ENCODE results near the gene TRIM4.
"Not testable (repeated sequence)": the region's sequence is repeated elsewhere in the genome, so short reads cannot be mapped to it uniquely, and the experiment has no call there.

TRIM4 gene

GRCh38 chr7:99955247-99955646 is 35.9 kb upstream of the TRIM4 start:
- TF ChIP-seq RARB (CRISPR knock-in tag; IDR thresholded peaks at IDR 0.05) (no peak), SNAI2 (CRISPR knock-in tag; IDR thresholded peaks at IDR 0.05) (no peak), ZFP30 (CRISPR knock-in tag; IDR thresholded peaks at IDR 0.05) (no peak), BACH2 (CRISPR knock-in tag; IDR thresholded peaks at IDR 0.05; ENCODE audit: borderline replicate concordance) (no peak)
- no peak for ATAC-seq

- ATAC-seq = not testable (repeated sequence)
Observed at GRCh38 chr7:99954643-99955042, 35.3 kb upstream of the TRIM4 start.

GRCh38 chr7:99953649-99954048 is 34.3 kb upstream of the TRIM4 start:
- ATAC-seq = no peak
- no peak for TF ChIP-seq CSRNP3 (CRISPR knock-in tag; IDR thresholded peaks at IDR 0.05)

GRCh38 chr7:99952649-99953048 is 33.3 kb upstream of the TRIM4 start:
- not testable (repeated sequence) for ATAC-seq

- ATAC-seq = not testable (repeated sequence)
Observed at GRCh38 chr7:99950819-99951218, 31.5 kb upstream of the TRIM4 start.

- ATAC-seq = peak; percentile 60; the same call in 2 of the 3 replicates
Observed at GRCh38 chr7:99949645-99950228, 30.4 kb upstream of the TRIM4 start.

More at GRCh38 chr7:99949645-99950228, 30.4 kb upstream of the TRIM4 start:
- no peak for TF ChIP-seq ZNF8 (CRISPR knock-in tag; IDR thresholded peaks at IDR 0.05)
- TF ChIP-seq CSDC2 (CRISPR knock-in tag; IDR thresholded peaks at IDR 0.05) = no peak
- TF ChIP-seq BACH2 (CRISPR knock-in tag; IDR thresholded peaks at IDR 0.05; ENCODE audit: borderline replicate concordance) = no peak
- TF ChIP-seq CREB5 (CRISPR knock-in tag; IDR thresholded peaks at IDR 0.05; ENCODE audit: low read depth) = no peak
- TF ChIP-seq RARB (CRISPR knock-in tag; IDR thresholded peaks at IDR 0.05) = no peak
- no peak for TF ChIP-seq PPARA (CRISPR knock-in tag; IDR thresholded peaks at IDR 0.05; ENCODE audit: borderline replicate concordance)
- TF ChIP-seq ESRRG (CRISPR knock-in tag; IDR thresholded peaks at IDR 0.05) = no peak
- TF ChIP-seq ZC3H10 (CRISPR knock-in tag; IDR thresholded peaks at IDR 0.05) = no peak
- TF ChIP-seq ISL1 (CRISPR knock-in tag; IDR thresholded peaks at IDR 0.05) = no peak
- TF ChIP-seq ZFP30 (CRISPR knock-in tag; IDR thresholded peaks at IDR 0.05) = no peak
- TF ChIP-seq TCF4 (CRISPR knock-in tag; IDR thresholded peaks at IDR 0.05; ENCODE audit: borderline replicate concordance) = no peak
- no peak for TF ChIP-seq POU6F1 (CRISPR knock-in tag; IDR thresholded peaks at IDR 0.05; ENCODE audit: borderline replicate concordance, low read depth)
- TF ChIP-seq TSHZ2 (CRISPR knock-in tag; IDR thresholded peaks at IDR 0.05) = no peak
- no peak for TF ChIP-seq GLIS3 (CRISPR knock-in tag; IDR thresholded peaks at IDR 0.05)
- no peak for TF ChIP-seq ARNTL (CRISPR knock-in tag; IDR thresholded peaks at IDR 0.05; ENCODE audit: borderline replicate concordance, low read depth)
- TF ChIP-seq PATZ1 (CRISPR knock-in tag; IDR thresholded peaks at IDR 0.05; ENCODE audit: borderline replicate concordance) = no peak
- no peak for TF ChIP-seq CSRNP3 (CRISPR knock-in tag; IDR thresholded peaks at IDR 0.05)
- TF ChIP-seq ZNF565 (CRISPR knock-in tag; conservative IDR thresholded peaks at IDR 0.05; ENCODE audit: low read depth) = no peak
- TF ChIP-seq ZFP3 (CRISPR knock-in tag; IDR thresholded peaks at IDR 0.05) = no peak
- TF ChIP-seq TOX (CRISPR knock-in tag; IDR thresholded peaks at IDR 0.05; ENCODE audit: borderline replicate concordance) = no peak
